ENCODE results near the gene HSF5.
A peak's percentile ranks its signal among the peaks of the same experiment; 100 is the strongest.

The HSF5 gene

DNA sequence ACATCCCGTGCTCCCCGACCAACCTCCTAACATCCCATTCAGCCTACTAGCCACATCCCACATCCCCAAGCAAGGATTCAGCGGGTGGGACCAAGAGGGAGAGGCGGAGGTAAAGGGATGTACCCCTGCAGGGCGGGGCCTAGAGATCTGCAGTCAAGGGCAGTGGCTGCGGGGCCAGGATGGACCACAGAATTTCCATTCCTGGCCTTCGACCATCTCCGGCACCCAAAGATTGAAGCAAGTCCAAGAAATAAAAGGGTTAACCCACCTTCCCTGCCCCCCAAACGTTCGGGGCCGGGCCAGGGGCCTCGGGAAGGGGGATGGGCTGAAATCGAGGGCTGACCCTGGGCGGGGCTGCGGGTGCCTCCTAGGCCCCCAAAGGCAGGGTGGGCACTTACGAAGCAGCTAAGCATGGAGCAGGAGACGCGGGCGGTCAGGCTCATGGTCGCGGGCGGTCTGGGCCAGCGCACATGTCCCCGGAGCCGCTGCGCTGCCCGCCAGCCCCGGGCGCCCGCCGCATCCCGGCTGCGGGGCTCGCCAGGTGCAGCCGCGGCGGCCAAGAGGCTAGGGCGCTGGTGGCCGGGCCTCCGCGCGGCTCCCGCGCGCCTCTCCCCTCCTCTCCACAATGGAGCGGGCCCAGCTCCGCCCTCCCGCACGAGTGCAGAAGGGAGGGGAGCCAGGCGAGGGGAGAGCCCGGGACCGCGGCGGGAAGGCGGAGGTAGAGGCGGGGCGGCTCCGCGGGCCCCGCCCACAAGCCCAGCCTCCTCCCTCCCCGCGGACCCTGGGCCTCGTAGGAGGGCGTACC, 26.0 kb upstream of the HSF5 start, which contains the start of gene MTMR4:
Gene MTMR4 (minus strand): TSS at position 674 of the 805 bp plus-strand sequence. CDS start 231 bp downstream, at position 443.
- TF ChIP-seq ZNF8 (CRISPR knock-in tag; IDR thresholded peaks at IDR 0.05) (0 out of 2 replicates have a peak, but pooled peaks have one; percentile 12), ZNF565 (CRISPR knock-in tag; conservative IDR thresholded peaks at IDR 0.05; ENCODE audit: low read depth) (no peak)
- ATAC-seq, result peak; percentile 37

DNA sequence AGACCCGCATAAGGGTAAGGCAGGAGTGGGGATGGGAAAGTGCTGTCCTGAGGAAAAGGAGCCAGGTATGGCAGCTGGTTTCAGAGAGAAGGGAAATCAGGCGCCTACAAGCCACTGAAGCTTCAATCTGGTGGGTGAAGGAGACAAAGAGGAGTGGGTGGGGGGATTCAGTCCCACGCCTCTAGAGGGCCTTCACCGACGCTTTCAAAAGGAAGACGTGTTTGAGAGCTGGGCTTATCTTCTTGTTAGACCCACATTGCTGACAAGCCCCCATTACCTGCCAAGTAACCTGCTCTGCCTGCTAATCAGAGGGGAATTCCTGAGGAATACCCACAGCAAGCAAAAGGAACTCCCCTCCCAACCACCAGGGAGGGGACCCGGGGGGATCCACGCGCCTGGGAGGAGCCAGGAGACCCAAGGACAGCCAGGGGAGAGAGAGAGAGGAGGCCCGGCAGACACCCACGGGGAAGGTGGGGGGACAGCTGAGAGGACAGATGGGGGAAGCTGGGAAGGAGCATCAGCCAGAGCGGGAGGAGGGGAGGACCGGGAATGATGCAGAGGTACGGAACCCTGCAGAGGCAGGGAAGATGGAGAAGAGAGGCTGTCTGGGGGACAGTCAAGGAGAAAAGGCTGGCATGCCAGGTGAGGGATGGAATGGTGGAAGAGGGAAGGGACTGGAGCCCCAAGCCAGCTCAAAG, 25.2 kb upstream of the HSF5 start:
- TF ChIP-seq TOX (CRISPR knock-in tag; IDR thresholded peaks at IDR 0.05; ENCODE audit: borderline replicate concordance) (no peak), TCF4 (CRISPR knock-in tag; IDR thresholded peaks at IDR 0.05; ENCODE audit: borderline replicate concordance) (no peak), ZNF8 (CRISPR knock-in tag; IDR thresholded peaks at IDR 0.05) (no peak), ZC3H10 (CRISPR knock-in tag; IDR thresholded peaks at IDR 0.05) (no peak), OSR1 (CRISPR knock-in tag; IDR thresholded peaks at IDR 0.05) (no peak), RARB (CRISPR knock-in tag; IDR thresholded peaks at IDR 0.05) (no peak), BACH2 (CRISPR knock-in tag; IDR thresholded peaks at IDR 0.05; ENCODE audit: borderline replicate concordance) (no peak)
- TF ChIP-seq, protein P1, sequence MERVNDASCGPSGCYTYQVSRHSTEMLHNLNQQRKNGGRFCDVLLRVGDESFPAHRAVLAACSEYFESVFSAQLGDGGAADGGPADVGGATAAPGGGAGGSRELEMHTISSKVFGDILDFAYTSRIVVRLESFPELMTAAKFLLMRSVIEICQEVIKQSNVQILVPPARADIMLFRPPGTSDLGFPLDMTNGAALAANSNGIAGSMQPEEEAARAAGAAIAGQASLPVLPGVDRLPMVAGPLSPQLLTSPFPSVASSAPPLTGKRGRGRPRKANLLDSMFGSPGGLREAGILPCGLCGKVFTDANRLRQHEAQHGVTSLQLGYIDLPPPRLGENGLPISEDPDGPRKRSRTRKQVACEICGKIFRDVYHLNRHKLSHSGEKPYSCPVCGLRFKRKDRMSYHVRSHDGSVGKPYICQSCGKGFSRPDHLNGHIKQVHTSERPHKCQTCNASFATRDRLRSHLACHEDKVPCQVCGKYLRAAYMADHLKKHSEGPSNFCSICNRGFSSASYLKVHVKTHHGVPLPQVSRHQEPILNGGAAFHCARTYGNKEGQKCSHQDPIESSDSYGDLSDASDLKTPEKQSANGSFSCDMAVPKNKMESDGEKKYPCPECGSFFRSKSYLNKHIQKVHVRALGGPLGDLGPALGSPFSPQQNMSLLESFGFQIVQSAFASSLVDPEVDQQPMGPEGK (CRISPR knock-in tag; IDR thresholded peaks at IDR 0.05; ENCODE audit: borderline replicate concordance), result no peak
- no peak for ATAC-seq

GRCh38 chr17:58510075-58510474, 21.9 kb upstream of the HSF5 start:
- no peak for ATAC-seq
- TF ChIP-seq ZC3H10 (CRISPR knock-in tag; IDR thresholded peaks at IDR 0.05), result no peak
- no peak for TF ChIP-seq ZFP30 (CRISPR knock-in tag; IDR thresholded peaks at IDR 0.05)
- TF ChIP-seq ZNF565 (CRISPR knock-in tag; conservative IDR thresholded peaks at IDR 0.05; ENCODE audit: low read depth), result no peak
- TF ChIP-seq, protein P1 (CRISPR knock-in tag; IDR thresholded peaks at IDR 0.05; ENCODE audit: borderline replicate concordance), result no peak

- ATAC-seq, result no peak
- TF ChIP-seq, protein P2, sequence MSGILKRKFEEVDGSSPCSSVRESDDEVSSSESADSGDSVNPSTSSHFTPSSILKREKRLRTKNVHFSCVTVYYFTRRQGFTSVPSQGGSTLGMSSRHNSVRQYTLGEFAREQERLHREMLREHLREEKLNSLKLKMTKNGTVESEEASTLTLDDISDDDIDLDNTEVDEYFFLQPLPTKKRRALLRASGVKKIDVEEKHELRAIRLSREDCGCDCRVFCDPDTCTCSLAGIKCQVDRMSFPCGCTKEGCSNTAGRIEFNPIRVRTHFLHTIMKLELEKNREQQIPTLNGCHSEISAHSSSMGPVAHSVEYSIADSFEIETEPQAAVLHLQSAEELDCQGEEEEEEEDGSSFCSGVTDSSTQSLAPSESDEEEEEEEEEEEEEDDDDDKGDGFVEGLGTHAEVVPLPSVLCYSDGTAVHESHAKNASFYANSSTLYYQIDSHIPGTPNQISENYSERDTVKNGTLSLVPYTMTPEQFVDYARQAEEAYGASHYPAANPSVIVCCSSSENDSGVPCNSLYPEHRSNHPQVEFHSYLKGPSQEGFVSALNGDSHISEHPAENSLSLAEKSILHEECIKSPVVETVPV (CRISPR knock-in tag; IDR thresholded peaks at IDR 0.05), result no peak
- no peak for TF ChIP-seq CREB5 (CRISPR knock-in tag; IDR thresholded peaks at IDR 0.05; ENCODE audit: low read depth)
- no peak for TF ChIP-seq ZNF8 (CRISPR knock-in tag; IDR thresholded peaks at IDR 0.05)
- no peak for TF ChIP-seq ZFP3 (CRISPR knock-in tag; IDR thresholded peaks at IDR 0.05)
- TF ChIP-seq PPARA (CRISPR knock-in tag; IDR thresholded peaks at IDR 0.05; ENCODE audit: borderline replicate concordance), result no peak
- TF ChIP-seq ZC3H10 (CRISPR knock-in tag; IDR thresholded peaks at IDR 0.05), result no peak
- TF ChIP-seq GLIS3 (CRISPR knock-in tag; IDR thresholded peaks at IDR 0.05), result no peak
- no peak for TF ChIP-seq TOX (CRISPR knock-in tag; IDR thresholded peaks at IDR 0.05; ENCODE audit: borderline replicate concordance)
- TF ChIP-seq OSR1 (CRISPR knock-in tag; IDR thresholded peaks at IDR 0.05), result no peak
Observed at GRCh38 chr17:58508341-58509067, 20.3 kb upstream of the HSF5 start.

- ATAC-seq, result no peak
- TF ChIP-seq CREB5 (CRISPR knock-in tag; IDR thresholded peaks at IDR 0.05; ENCODE audit: low read depth) (no peak), ARNTL (CRISPR knock-in tag; IDR thresholded peaks at IDR 0.05; ENCODE audit: borderline replicate concordance, low read depth) (no peak), ISL1 (CRISPR knock-in tag; IDR thresholded peaks at IDR 0.05) (no peak), BACH2 (CRISPR knock-in tag; IDR thresholded peaks at IDR 0.05; ENCODE audit: borderline replicate concordance) (no peak), TCF4 (CRISPR knock-in tag; IDR thresholded peaks at IDR 0.05; ENCODE audit: borderline replicate concordance) (no peak), RARB (CRISPR knock-in tag; IDR thresholded peaks at IDR 0.05) (no peak), ESRRG (CRISPR knock-in tag; IDR thresholded peaks at IDR 0.05) (no peak), CSDC2 (CRISPR knock-in tag; IDR thresholded peaks at IDR 0.05) (no peak), PPARA (CRISPR knock-in tag; IDR thresholded peaks at IDR 0.05; ENCODE audit: borderline replicate concordance) (no peak), ZC3H10 (CRISPR knock-in tag; IDR thresholded peaks at IDR 0.05) (no peak)
- TF ChIP-seq, protein P1 (CRISPR knock-in tag; IDR thresholded peaks at IDR 0.05; ENCODE audit: borderline replicate concordance), result no peak
Observed at GRCh38 chr17:58507123-58507634, 19.0 kb upstream of the HSF5 start.
